HEK293 (cell line): Measurements from ENCODE around the gene WTAP.
A peak's percentile ranks its signal among the peaks of the same experiment; 100 is the strongest.
"Not testable (repeated sequence)": the region's sequence is repeated elsewhere in the genome, so short reads cannot be mapped to it uniquely, and the experiment has no call there.

Experiments
- CTCF ChIA-PET: fragments of 350-600 bp; formaldehyde crosslinking; extraction: SDS; loops from one replicate; lab custom pipeline; 2021; ENCODE audit warnings: antibody characterized with exemption; lab: Yijun Ruan, JAX
- POLR2A ChIA-PET: fragments of 300-600 bp; formaldehyde crosslinking; extraction: SDS; loops from one replicate; lab custom pipeline; 2020; ENCODE audit warnings: antibody characterized with exemption, inconsistent platforms; lab: Yijun Ruan, JAX
- H3K27ac ChIP-seq: fragments of 200-500 bp; sonication (Bioruptor generic); 2 replicates; pipeline ENCODE4 v1.5.1; 2014; ENCODE audit warnings: low read depth, low read length, control low read depth, inconsistent platforms; ENCODE audit errors: extremely low read depth
- H3K36me3 ChIP-seq, 2 experiments: fragments of 200-500 bp in 1 of 2; sonication (Bioruptor generic) in 1 of 2; 1 replicate in 1 of 2; 2 replicates in 1 of 2; pipeline ENCODE4 v1.5.1; 2014 to 2017; ENCODE audit warnings: inconsistent platforms in 2 of 2, low read length in 2 of 2; ENCODE audit not compliant: control insufficient read depth in 2 of 2, insufficient read depth in 1 of 2
- H3K4me1 ChIP-seq: fragments of 200-500 bp; sonication (Bioruptor generic); 2 replicates; pipeline ENCODE4 v1.5.1; 2014; ENCODE audit warnings: mild to moderate bottlenecking, low read length, inconsistent platforms; ENCODE audit not compliant: control insufficient read depth, insufficient read depth
- H3K4me3 ChIP-seq: 2 replicates; pipeline ENCODE4 v1.5.1; 2011; ENCODE audit warnings: low read depth, mild to moderate bottlenecking, control low read depth, low read length, moderate library complexity
- H3K9me3 ChIP-seq: fragments of 200-500 bp; sonication (Bioruptor generic); 2 replicates; pipeline ENCODE4 v1.5.1; 2014; ENCODE audit warnings: low read depth, low read length, inconsistent platforms; ENCODE audit not compliant: control insufficient read depth, insufficient read depth
- AEBP2 ChIP-seq: fragments of 450-650 bp; formaldehyde crosslinking; IDR thresholded peaks from 2 replicates; pipeline ENCODE4 v1.5.1; 2016; ENCODE audit warnings: missing biosample characterization, missing genetic modification characterization, borderline replicate concordance
- BCL11B ChIP-seq: fragments of 450-650 bp; formaldehyde crosslinking; IDR thresholded peaks from 2 replicates; pipeline ENCODE4 v1.5.1; 2016; ENCODE audit warnings: low read depth, missing biosample characterization, missing genetic modification characterization
- KLF10 ChIP-seq: fragments of 450-650 bp; IDR thresholded peaks from 2 replicates; pipeline ENCODE4 v1.5.1; 2018; ENCODE audit warnings: missing biosample characterization, mild to moderate bottlenecking, missing genetic modification characterization
- KLF16 ChIP-seq: fragments of 450-650 bp; formaldehyde crosslinking; IDR thresholded peaks from 2 replicates; pipeline ENCODE4 v1.5.1; 2017; ENCODE audit warnings: missing biosample characterization, missing genetic modification characterization
- KLF7 ChIP-seq: fragments of 450-650 bp; formaldehyde crosslinking; IDR thresholded peaks from 2 replicates; pipeline ENCODE4 v1.5.1; 2016; ENCODE audit warnings: missing biosample characterization, missing genetic modification characterization, borderline replicate concordance
- PRDM6 ChIP-seq: fragments of 450-650 bp; formaldehyde crosslinking; IDR thresholded peaks from 2 replicates; pipeline ENCODE4 v1.5.1; 2017; ENCODE audit warnings: missing biosample characterization, missing genetic modification characterization
- SP7 ChIP-seq: fragments of 450-650 bp; formaldehyde crosslinking; IDR thresholded peaks from 2 replicates; pipeline ENCODE4 v1.5.1; 2016; ENCODE audit warnings: missing biosample characterization, missing genetic modification characterization
- ZBTB8A ChIP-seq: fragments of 450-650 bp; formaldehyde crosslinking; IDR thresholded peaks from 2 replicates; pipeline ENCODE4 v1.5.1; 2016; ENCODE audit warnings: missing biosample characterization, missing genetic modification characterization
- ZFHX2 ChIP-seq: fragments of 450-650 bp; formaldehyde crosslinking; conservative IDR thresholded peaks from 2 replicates; pipeline ENCODE4 v1.5.1; 2016; ENCODE audit warnings: missing biosample characterization, missing genetic modification characterization
- ZIC2 ChIP-seq: fragments of 450-650 bp; formaldehyde crosslinking; IDR thresholded peaks from 2 replicates; pipeline ENCODE4 v1.5.1; 2016; ENCODE audit warnings: missing biosample characterization, missing genetic modification characterization
- ZNF169 ChIP-seq: fragments of 450-650 bp; formaldehyde crosslinking; IDR thresholded peaks from 2 replicates; pipeline ENCODE4 v1.5.1; 2016; ENCODE audit warnings: missing biosample characterization, missing genetic modification characterization
- ZNF223 ChIP-seq: fragments of 450-650 bp; formaldehyde crosslinking; IDR thresholded peaks from 2 replicates; pipeline ENCODE4 v1.5.1; 2016; ENCODE audit warnings: missing biosample characterization, missing genetic modification characterization
- ZNF623 ChIP-seq: fragments of 450-650 bp; formaldehyde crosslinking; IDR thresholded peaks from 2 replicates; pipeline ENCODE4 v1.5.1; 2016; ENCODE audit warnings: missing biosample characterization, missing genetic modification characterization
- ZNF654 ChIP-seq: fragments of 450-650 bp; formaldehyde crosslinking; IDR thresholded peaks from 2 replicates; pipeline ENCODE4 v1.5.1; 2016; ENCODE audit warnings: low read depth, missing biosample characterization, missing genetic modification characterization
- ZNF707 ChIP-seq: fragments of 450-650 bp; formaldehyde crosslinking; IDR thresholded peaks from 2 replicates; pipeline ENCODE4 v1.5.1; 2016; ENCODE audit warnings: missing biosample characterization, missing genetic modification characterization
- ZNF768 ChIP-seq: fragments of 450-650 bp; formaldehyde crosslinking; IDR thresholded peaks from 2 replicates; pipeline ENCODE4 v1.5.1; 2018; ENCODE audit warnings: missing biosample characterization, mild to moderate bottlenecking, missing genetic modification characterization
- ZNF785 ChIP-seq: fragments of 450-650 bp; formaldehyde crosslinking; IDR thresholded peaks from 2 replicates; pipeline ENCODE4 v1.5.1; 2016; ENCODE audit warnings: missing biosample characterization, missing genetic modification characterization
- ZSCAN23 ChIP-seq: fragments of 450-650 bp; formaldehyde crosslinking; IDR thresholded peaks from 2 replicates; pipeline ENCODE4 v1.5.1; 2016; ENCODE audit warnings: missing biosample characterization, missing genetic modification characterization
- TF ChIP-seq, protein P1 (sequence below): fragments of 450-650 bp; formaldehyde crosslinking; IDR thresholded peaks from 2 replicates; pipeline ENCODE4 v1.5.1; 2016; ENCODE audit warnings: missing biosample characterization, missing genetic modification characterization, borderline replicate concordance
- TF ChIP-seq, protein P2 (sequence below): fragments of 450-650 bp; formaldehyde crosslinking; IDR thresholded peaks from 2 replicates; pipeline ENCODE4 v1.5.1; 2016; ENCODE audit warnings: missing biosample characterization, missing genetic modification characterization

The WTAP gene

GRCh38 chr6:159689001-159689400, 38.3 kb upstream of the WTAP start:
- TF ChIP-seq KLF7 (tag by site-specific recombination) (no peak), ZFHX2 (no peak), KLF16 (tag by site-specific recombination) (no peak), BCL11B (tag by site-specific recombination) (no peak), ZSCAN23 (tag by site-specific recombination) (no peak), ZNF623 (no peak), ZNF707 (tag by site-specific recombination) (no peak), AEBP2 (no peak)
- TF ChIP-seq, protein P1, sequence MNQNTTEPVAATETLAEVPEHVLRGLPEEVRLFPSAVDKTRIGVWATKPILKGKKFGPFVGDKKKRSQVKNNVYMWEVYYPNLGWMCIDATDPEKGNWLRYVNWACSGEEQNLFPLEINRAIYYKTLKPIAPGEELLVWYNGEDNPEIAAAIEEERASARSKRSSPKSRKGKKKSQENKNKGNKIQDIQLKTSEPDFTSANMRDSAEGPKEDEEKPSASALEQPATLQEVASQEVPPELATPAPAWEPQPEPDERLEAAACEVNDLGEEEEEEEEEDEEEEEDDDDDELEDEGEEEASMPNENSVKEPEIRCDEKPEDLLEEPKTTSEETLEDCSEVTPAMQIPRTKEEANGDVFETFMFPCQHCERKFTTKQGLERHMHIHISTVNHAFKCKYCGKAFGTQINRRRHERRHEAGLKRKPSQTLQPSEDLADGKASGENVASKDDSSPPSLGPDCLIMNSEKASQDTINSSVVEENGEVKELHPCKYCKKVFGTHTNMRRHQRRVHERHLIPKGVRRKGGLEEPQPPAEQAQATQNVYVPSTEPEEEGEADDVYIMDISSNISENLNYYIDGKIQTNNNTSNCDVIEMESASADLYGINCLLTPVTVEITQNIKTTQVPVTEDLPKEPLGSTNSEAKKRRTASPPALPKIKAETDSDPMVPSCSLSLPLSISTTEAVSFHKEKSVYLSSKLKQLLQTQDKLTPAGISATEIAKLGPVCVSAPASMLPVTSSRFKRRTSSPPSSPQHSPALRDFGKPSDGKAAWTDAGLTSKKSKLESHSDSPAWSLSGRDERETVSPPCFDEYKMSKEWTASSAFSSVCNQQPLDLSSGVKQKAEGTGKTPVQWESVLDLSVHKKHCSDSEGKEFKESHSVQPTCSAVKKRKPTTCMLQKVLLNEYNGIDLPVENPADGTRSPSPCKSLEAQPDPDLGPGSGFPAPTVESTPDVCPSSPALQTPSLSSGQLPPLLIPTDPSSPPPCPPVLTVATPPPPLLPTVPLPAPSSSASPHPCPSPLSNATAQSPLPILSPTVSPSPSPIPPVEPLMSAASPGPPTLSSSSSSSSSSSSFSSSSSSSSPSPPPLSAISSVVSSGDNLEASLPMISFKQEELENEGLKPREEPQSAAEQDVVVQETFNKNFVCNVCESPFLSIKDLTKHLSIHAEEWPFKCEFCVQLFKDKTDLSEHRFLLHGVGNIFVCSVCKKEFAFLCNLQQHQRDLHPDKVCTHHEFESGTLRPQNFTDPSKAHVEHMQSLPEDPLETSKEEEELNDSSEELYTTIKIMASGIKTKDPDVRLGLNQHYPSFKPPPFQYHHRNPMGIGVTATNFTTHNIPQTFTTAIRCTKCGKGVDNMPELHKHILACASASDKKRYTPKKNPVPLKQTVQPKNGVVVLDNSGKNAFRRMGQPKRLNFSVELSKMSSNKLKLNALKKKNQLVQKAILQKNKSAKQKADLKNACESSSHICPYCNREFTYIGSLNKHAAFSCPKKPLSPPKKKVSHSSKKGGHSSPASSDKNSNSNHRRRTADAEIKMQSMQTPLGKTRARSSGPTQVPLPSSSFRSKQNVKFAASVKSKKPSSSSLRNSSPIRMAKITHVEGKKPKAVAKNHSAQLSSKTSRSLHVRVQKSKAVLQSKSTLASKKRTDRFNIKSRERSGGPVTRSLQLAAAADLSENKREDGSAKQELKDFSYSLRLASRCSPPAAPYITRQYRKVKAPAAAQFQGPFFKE (tag by site-specific recombination), result no peak
- ChIA-PET CTCF (interaction anchor here (0.9 to 1.4 kb wide), 2 partner anchors 72 to 174 kb away, joined by 4 read pairs; no protein-coding TSS in a partner anchor), POLR2A (no interaction called here)
- H3K4me1 ChIP-seq, result no peaks in the 10 kb centered on the region; the same call in 1 of the 2 replicates
- peaks cover 50 to 70% of the 10 kb centered on the region in 2 experiments for H3K36me3 ChIP-seq
- no peaks in the 10 kb centered on the region for H3K9me3 ChIP-seq
- H3K4me3 ChIP-seq, result no peak overlapping the region
- H3K27ac ChIP-seq, result no peak overlapping the region

DNA sequence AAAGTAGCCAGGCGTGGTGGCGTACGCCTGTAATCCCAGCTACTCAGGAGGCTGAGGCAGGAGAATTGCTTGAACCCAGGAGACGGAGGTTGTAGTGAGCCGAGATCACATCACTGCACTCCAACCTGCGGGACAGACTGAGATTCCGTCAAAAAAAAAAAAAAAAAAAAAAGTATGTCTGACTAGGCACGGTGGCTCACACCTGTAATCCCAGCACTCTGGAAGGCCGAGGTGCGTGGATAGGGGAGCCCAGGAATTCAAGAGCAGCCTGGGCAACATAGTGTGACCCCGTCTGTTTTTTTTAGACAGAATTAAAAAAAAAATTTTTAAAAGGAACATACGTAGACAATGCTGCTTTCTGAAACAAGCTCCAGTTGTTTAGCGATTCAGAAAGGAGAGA, 37.2 kb upstream of the WTAP start:
- not testable (repeated sequence) for H3K27ac ChIP-seq, H3K4me1 ChIP-seq, H3K4me3 ChIP-seq, H3K9me3 ChIP-seq
- TF ChIP-seq, protein P2, sequence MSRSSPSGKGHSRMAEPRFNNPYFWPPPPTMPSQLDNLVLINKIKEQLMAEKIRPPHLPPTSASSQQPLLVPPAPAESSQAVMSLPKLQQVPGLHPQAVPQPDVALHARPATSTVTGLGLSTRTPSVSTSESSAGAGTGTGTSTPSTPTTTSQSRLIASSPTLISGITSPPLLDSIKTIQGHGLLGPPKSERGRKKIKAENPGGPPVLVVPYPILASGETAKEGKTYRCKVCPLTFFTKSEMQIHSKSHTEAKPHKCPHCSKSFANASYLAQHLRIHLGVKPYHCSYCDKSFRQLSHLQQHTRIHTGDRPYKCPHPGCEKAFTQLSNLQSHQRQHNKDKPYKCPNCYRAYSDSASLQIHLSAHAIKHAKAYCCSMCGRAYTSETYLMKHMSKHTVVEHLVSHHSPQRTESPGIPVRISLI (tag by site-specific recombination), result peak; percentile 72; the same call in 1 of the 2 replicates
- H3K36me3 ChIP-seq, result peaks cover 39 to 60% of the 10 kb centered on the region in 2 experiments
- ChIA-PET POLR2A (interaction anchor here (5.6 kb wide), 1 partner anchor 38 kb away, joined by 67 read pairs; the partner anchor contains the start of gene WTAP), CTCF (interaction anchor here (0.7 to 2.9 kb wide), 7 partner anchors 8 to 765 kb away, joined by 3 to 12 read pairs (median 9); no protein-coding TSS in a partner anchor)

GRCh38 chr6:159691133-159691962, 36.0 kb upstream of the WTAP start:
- POLR2A ChIA-PET, result interaction anchor here (1.0 to 5.6 kb wide), 6 partner anchors 10 to 161 kb away, joined by 4 to 67 read pairs (median 5); partner anchors contain the start of genes MRPL18, TCP1 and WTAP
- Histone ChIP-seq H3K27ac (no peak overlapping the region), H3K4me1 (no peaks in the 10 kb centered on the region; the same call in 1 of the 2 replicates), H3K4me3 (peak overlapping the region; percentile 85), H3K36me3 (peaks cover 27 to 48% of the 10 kb centered on the region in 2 experiments), H3K9me3 (no peaks in the 10 kb centered on the region)
- CTCF ChIA-PET, result interaction anchor here (0.6 to 2.9 kb wide), 33 partner anchors 9 to 764 kb away, joined by 3 to 17 read pairs (median 5); partner anchors contain the start of genes ACAT2, TCP1 and WTAP
- TF ChIP-seq ZBTB8A (0 out of 2 replicates have a peak, but pooled peaks have one; percentile 25), PRDM6 (tag by site-specific recombination) (peak; percentile 59), ZNF169 (tag by site-specific recombination) (no peak), ZIC2 (tag by site-specific recombination) (no peak), ZNF654 (peak; percentile 94), ZNF223 (tag by site-specific recombination) (no peak), ZNF768 (tag by site-specific recombination) (no peak), SP7 (tag by site-specific recombination) (peak; percentile 18; the same call in 1 of the 2 replicates), ZNF785 (tag by site-specific recombination) (no peak), KLF10 (tag by site-specific recombination) (peak; percentile 57)
